ENCODE data around the gene FBLN1.

FBLN1 gene

DNA sequence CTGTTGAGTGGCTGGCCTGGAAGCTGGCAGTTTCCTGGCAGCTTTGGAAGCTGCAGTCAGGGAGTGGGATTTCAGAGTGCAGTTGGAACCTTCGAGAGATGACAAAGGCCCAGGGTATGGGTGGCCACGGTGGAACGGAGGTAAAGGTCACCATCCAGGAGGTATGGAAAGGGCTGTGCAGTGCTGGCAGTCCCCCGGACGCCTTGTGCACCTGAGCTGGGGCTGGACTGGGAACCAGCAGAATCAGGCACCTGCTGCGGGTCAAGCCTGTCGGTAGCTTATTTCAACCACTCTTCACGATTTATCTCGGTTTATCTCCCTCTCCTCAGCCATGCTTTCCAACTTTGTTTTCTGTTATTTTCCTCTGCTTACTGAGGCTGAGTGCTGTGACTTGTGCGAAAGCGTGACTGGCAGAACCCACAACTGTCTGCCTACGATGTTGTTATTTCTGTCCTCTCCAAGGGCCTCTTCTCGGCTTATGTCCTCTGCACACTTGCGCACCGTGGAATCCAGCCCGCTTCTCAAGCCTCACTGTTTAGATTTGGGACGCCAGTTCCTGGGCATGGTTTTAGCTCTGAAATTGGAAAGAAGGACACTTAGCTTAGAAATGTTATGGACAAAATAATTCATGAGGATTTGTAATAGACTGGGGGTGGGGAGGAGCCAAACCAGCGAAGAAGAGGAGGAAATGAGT lies 145.0 kb downstream of the FBLN1 start:
- DNase-seq (ENCODE audit: low read depth, low spot score): no peak
- no peak overlapping the region for H3K27ac ChIP-seq

DNA sequence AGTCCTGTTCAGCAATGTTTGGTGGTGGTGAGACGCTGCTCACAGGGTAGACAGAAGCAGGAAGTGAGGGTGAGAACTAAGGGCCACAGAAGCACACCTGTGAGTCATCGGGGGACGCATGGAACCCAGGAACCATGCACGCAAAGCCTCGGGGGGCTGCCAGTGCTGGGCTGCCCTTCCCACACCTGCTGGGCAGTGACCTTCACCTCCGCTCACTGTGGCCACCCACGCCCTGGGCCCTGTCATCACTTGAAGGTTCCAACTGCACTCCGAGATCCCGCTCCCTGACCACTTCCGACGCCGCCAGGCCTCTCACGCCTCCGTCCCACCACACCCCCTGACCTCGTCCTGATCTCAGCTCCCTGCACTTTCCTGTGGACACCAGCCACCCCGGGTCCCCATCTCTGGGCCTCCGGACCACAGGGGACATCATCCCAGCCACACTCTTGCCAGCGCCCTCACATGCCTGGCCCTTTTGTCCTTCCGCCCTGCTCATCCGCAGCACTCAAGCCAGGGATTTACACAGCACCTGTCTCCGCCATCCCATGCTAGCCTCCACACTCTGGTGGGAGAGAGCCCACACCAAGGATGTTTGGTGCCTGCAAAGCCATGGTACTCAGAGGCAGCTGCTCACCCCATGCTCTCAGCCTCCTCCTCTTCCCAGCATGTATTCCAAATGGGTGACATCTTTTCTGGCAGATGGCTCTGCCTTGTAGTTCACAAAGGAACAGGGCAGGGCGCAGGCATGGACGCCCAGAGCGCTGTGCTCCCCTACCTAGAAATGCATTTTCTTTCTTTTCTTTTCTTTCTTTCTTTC lies 145.8 kb downstream of the FBLN1 start:
- DNase-seq (ENCODE audit: low read depth, low spot score): no peak
- no peak overlapping the region for H3K27ac ChIP-seq

DNA sequence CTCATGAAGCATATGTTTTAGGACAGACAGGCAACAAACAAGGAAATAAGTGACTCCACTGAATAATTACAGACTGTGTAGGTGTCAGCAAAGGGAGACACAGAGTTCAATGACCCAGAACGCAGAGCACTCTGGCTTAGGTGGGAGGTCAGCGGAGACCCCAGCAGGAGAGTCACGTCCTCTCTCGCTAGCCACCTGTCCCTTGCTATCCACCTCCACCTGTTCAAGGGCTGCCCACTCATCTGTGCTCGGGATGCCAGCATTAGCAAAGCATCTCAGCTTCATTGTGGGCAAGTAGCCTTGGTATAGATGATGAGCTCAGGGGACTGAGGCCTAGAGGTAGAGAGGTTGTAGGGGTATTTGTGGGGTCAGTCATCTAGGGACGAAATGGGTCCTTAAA lies 147.1 kb downstream of the FBLN1 start:
- no peak overlapping the region for H3K27ac ChIP-seq

DNA sequence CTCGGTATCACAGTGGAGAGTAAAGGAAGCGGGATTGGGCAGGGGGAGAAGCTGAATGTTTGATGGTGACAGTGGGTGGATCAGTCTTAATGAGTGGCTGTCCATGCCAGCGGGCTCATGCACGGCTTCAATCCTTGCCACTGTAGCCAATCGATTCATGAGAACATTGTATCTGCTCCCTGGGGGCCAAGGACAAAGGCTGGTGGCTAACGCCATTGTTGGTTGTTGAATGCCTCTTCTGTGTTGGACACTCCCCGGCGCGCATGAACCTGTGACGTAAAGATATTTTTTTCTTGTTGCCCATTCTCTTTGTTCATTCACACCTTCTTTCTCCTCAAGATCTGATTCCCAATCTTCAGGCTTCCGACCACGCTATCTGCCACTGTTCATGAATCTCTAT lies 148.0 kb downstream of the FBLN1 start:
- DNase-seq (ENCODE audit: low read depth, low spot score): no peak
- no peak overlapping the region for H3K27ac ChIP-seq

More for the DNA sequence above, 147.1 kb downstream of the FBLN1 start:
- DNase-seq (ENCODE audit: low read depth, low spot score): no peak
